ENCODE data around the gene MGAT3. TPM values are rescaled to one million over a fixed set of nuclear protein-coding genes. Genes with fewer than 3 reads are reported as not detected.

Gene MGAT3
- polyA plus RNA-seq, 1 of the 3 experiments (the other 2 are of a cell fraction), result 0.16 TPM

DNA sequence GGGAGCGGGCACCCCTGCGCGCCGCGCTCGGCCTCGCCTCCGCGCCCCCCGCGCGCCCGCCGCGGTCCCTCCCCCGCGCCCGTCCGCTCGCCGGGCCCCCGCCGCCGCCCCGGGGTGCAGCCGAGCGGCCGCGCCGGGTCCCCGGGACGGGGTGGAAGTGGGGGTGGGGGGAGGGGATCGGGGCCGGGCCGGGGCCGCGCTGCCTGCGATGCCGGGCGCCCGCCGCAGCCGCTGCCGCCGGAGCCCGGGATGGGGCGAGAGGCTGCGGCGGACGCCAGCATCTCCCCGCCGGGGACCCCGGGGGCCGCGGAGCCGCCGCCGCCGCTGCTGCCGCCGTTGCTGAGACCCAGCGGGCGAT lies 365 bp downstream of the MGAT3 start:
- DNase-seq, result peak; percentile 81
- H3K9me3 ChIP-seq, result no peaks in the 10 kb centered on the region
- H3K9ac ChIP-seq, result no peak overlapping the region
- no peaks in the 10 kb centered on the region; the same call in 1 of the 2 replicates for H3K27me3 ChIP-seq (ENCODE audit: insufficient read depth)
- peaks cover 0 to 9% of the 10 kb centered on the region in 2 experiments; a peak in 1 of 4 replicates for H3K4me1 ChIP-seq (ENCODE audit: control insufficient read depth in 1 of 2, insufficient read depth in 2 of 2, low read depth in 1 of 2, low read length in 1 of 2)
- no peaks in the 10 kb centered on the region for H3F3A ChIP-seq (replicated peaks; ENCODE audit: insufficient read depth)
- no peaks in the 10 kb centered on the region for H3K9me2 ChIP-seq
- no peaks in the 10 kb centered on the region for H3K79me2 ChIP-seq (ENCODE audit: insufficient read depth)
- H2AFZ ChIP-seq (ENCODE audit: low read depth), result no peak overlapping the region
- H3K27ac ChIP-seq (ENCODE audit: low read depth in 2 of 2, low read length in 1 of 2), result no peak overlapping the region
- CTCF ChIA-PET, result no interaction called here
- no peaks in the 10 kb centered on the region for H4K20me1 ChIP-seq (ENCODE audit: insufficient read depth)
- no CpG with 5 or more reads among the region's 63 CpGs for WGBS (ENCODE audit: low lambda C conversion rate)
- H3K4me3 ChIP-seq (ENCODE audit: low read depth in 2 of 2, low read length in 1 of 2), result peak overlapping the region in 1 of 2 experiments; percentile 41; a peak in 2 of 4 replicates
- no peak overlapping the region for H3K4me2 ChIP-seq
- POLR2A ChIA-PET, result no interaction called here
- TF ChIP-seq JUND (IDR thresholded peaks at IDR 0.05) (no peak), SIN3A (IDR thresholded peaks at IDR 0.05; ENCODE audit: borderline replicate concordance, low read depth, low read length) (no peak), RXRA (IDR thresholded peaks at IDR 0.05; ENCODE audit: borderline replicate concordance, low read depth) (no peak), TEAD4 (IDR thresholded peaks at IDR 0.05; ENCODE audit: borderline replicate concordance, insufficient read depth) (no peak), EP300 (IDR thresholded peaks at IDR 0.05; ENCODE audit: borderline replicate concordance in 1 of 2, low read depth in 1 of 2, low read length in 1 of 2) (no peak), SMC3 (IDR thresholded peaks at IDR 0.05; ENCODE audit: low read depth, low read length) (no peak), GABPA (IDR thresholded peaks at IDR 0.05; ENCODE audit: low read depth) (no peak), YY1 (IDR thresholded peaks at IDR 0.05; ENCODE audit: low read depth) (no peak)
- H3K36me3 ChIP-seq (replicated peaks in 1 of 2; ENCODE audit: control insufficient read depth in 1 of 2, insufficient read depth in 2 of 2, low read length in 1 of 2), result no peaks in the 10 kb centered on the region

- Histone ChIP-seq H3K79me2 (ENCODE audit: insufficient read depth) (no peaks in the 10 kb centered on the region), H2AFZ (ENCODE audit: low read depth) (no peak overlapping the region), H4K20me1 (ENCODE audit: insufficient read depth) (no peaks in the 10 kb centered on the region), H3F3A (replicated peaks; ENCODE audit: insufficient read depth) (no peaks in the 10 kb centered on the region), H3K4me1 (ENCODE audit: control insufficient read depth in 1 of 2, insufficient read depth in 2 of 2, low read depth in 1 of 2, low read length in 1 of 2) (peaks cover 0 to 11% of the 10 kb centered on the region in 2 experiments; a peak in 1 of 4 replicates), H3K9ac (no peak overlapping the region), H3K27ac (ENCODE audit: low read depth in 2 of 2, low read length in 1 of 2) (no peak overlapping the region; a peak in 1 of 4 replicates), H3K36me3 (replicated peaks in 1 of 2; ENCODE audit: control insufficient read depth in 1 of 2, insufficient read depth in 2 of 2, low read length in 1 of 2) (no peaks in the 10 kb centered on the region), H3K4me3 (ENCODE audit: low read depth in 2 of 2, low read length in 1 of 2) (peak overlapping the region in 1 of 2 experiments; percentile 41; a peak in 2 of 4 replicates), H3K9me2 (no peaks in the 10 kb centered on the region), H3K4me2 (no peak overlapping the region), H3K27me3 (ENCODE audit: insufficient read depth) (no peaks in the 10 kb centered on the region; the same call in 1 of the 2 replicates), H3K9me3 (no peaks in the 10 kb centered on the region)
- WGBS (ENCODE audit: low lambda C conversion rate), result no CpG with 5 or more reads among the region's 83 CpGs
- TF ChIP-seq IRF3 (IDR thresholded peaks at IDR 0.05; ENCODE audit: low read depth, low read length) (no peak), MEF2A (IDR thresholded peaks at IDR 0.05; ENCODE audit: borderline replicate concordance, low read depth) (no peak), RAD21 (IDR thresholded peaks at IDR 0.05; ENCODE audit: low read length) (no peak), MXI1 (IDR thresholded peaks at IDR 0.05; ENCODE audit: low read depth, low read length) (no peak), GATA2 (CRISPR knock-in tag; IDR thresholded peaks at IDR 0.05) (no peak), NFIC (IDR thresholded peaks at IDR 0.05; ENCODE audit: borderline replicate concordance) (no peak), RFX5 (IDR thresholded peaks at IDR 0.05; ENCODE audit: low read length) (no peak), EZH2phosphoT487 (IDR thresholded peaks at IDR 0.05; ENCODE audit: borderline replicate concordance, low read depth) (no peak), JUND (IDR thresholded peaks at IDR 0.05) (no peak), SMC3 (IDR thresholded peaks at IDR 0.05; ENCODE audit: low read depth, low read length) (no peak), RCOR1 (IDR thresholded peaks at IDR 0.05; ENCODE audit: low read length) (no peak), EP300 (IDR thresholded peaks at IDR 0.05; ENCODE audit: borderline replicate concordance in 1 of 2, low read depth in 1 of 2, low read length in 1 of 2) (no peak), MAX (IDR thresholded peaks at IDR 0.05; ENCODE audit: low read depth) (no peak)
- TF ChIP-seq, protein P1, sequence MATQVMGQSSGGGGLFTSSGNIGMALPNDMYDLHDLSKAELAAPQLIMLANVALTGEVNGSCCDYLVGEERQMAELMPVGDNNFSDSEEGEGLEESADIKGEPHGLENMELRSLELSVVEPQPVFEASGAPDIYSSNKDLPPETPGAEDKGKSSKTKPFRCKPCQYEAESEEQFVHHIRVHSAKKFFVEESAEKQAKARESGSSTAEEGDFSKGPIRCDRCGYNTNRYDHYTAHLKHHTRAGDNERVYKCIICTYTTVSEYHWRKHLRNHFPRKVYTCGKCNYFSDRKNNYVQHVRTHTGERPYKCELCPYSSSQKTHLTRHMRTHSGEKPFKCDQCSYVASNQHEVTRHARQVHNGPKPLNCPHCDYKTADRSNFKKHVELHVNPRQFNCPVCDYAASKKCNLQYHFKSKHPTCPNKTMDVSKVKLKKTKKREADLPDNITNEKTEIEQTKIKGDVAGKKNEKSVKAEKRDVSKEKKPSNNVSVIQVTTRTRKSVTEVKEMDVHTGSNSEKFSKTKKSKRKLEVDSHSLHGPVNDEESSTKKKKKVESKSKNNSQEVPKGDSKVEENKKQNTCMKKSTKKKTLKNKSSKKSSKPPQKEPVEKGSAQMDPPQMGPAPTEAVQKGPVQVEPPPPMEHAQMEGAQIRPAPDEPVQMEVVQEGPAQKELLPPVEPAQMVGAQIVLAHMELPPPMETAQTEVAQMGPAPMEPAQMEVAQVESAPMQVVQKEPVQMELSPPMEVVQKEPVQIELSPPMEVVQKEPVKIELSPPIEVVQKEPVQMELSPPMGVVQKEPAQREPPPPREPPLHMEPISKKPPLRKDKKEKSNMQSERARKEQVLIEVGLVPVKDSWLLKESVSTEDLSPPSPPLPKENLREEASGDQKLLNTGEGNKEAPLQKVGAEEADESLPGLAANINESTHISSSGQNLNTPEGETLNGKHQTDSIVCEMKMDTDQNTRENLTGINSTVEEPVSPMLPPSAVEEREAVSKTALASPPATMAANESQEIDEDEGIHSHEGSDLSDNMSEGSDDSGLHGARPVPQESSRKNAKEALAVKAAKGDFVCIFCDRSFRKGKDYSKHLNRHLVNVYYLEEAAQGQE (IDR thresholded peaks at IDR 0.05; ENCODE audit: low read depth, low read length), result no peak
- TF ChIP-seq, protein P2, sequence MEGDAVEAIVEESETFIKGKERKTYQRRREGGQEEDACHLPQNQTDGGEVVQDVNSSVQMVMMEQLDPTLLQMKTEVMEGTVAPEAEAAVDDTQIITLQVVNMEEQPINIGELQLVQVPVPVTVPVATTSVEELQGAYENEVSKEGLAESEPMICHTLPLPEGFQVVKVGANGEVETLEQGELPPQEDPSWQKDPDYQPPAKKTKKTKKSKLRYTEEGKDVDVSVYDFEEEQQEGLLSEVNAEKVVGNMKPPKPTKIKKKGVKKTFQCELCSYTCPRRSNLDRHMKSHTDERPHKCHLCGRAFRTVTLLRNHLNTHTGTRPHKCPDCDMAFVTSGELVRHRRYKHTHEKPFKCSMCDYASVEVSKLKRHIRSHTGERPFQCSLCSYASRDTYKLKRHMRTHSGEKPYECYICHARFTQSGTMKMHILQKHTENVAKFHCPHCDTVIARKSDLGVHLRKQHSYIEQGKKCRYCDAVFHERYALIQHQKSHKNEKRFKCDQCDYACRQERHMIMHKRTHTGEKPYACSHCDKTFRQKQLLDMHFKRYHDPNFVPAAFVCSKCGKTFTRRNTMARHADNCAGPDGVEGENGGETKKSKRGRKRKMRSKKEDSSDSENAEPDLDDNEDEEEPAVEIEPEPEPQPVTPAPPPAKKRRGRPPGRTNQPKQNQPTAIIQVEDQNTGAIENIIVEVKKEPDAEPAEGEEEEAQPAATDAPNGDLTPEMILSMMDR (IDR thresholded peaks at IDR 0.05), result no peak
- DNase-seq, result peak; percentile 78
- ChIA-PET POLR2A (interaction anchor here (0.7 kb wide), 1 partner anchor 138 kb away, joined by 3 read pairs; the partner anchor contains the start of gene RPL3), CTCF (interaction anchor here (1.0 kb wide), 1 partner anchor 57 kb away, joined by 4 read pairs; no protein-coding TSS in a partner anchor)
These were observed 988 bp downstream of the MGAT3 start for GRCh38 chr22:39457556-39458443.

Data from SK-N-SH (cell line).